ENCODE results near the gene TMED3. TPM values are rescaled to one million over a fixed set of nuclear protein-coding genes. Genes with fewer than 3 reads are reported as not detected.

TMED3 gene
- total RNA-seq, 1 experiment from 2014 or later = 164 TPM

DNA sequence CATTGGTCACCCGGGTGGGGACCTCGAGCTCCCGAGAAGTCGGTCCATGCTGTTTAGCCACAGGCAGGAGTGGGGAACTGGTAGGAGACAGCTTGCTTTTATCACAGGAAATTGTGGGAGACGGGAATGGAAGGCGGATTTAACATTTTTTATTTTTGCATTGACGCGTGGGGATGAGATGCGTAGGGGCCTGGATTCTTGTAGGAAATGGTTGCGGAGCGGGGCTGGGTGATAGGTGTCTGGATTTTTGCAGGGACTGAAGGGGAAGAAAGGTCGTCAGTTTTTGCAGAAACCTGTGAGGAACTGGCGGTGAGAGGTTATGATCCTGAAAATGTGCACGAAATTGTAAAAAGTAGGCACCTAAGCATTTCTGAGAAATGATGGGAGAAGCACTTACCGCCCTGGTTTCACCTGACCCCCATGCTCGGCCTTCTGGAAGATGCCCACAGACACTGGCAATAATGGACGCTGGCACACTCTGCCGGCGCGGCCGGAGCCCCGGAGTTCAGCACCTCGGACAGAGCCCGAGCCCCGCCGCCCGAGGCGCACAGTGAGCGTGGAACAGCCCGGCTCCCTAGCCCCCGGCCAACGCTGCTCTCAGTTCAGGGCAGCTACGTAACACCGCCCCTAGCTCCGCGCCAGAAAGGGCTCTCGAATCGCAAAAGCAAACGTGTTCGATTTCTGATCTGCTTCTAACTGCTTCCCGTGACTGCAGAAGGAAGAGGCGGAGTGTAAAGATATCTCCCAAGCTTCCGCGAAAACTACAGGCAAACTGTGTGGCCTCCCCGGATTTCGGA, 27.5 kb upstream of the TMED3 start:
- POLR2A ChIA-PET (ENCODE audit: unreplicated experiment) = no interaction called here
- no peaks in the 10 kb centered on the region for H4K20me1 ChIP-seq (ENCODE audit: low read length)
- no peak overlapping the region for H3K9ac ChIP-seq (ENCODE audit: low read length)
- H3K9me3 ChIP-seq (ENCODE audit: low read length) = no peaks in the 10 kb centered on the region
- intact Hi-C loops (cut with micrococcal nuclease) = no loop called here
- no peak overlapping the region for H3K4me2 ChIP-seq (ENCODE audit: low read length)
- DNase-seq (peak; percentile 22), ATAC-seq (no peak)
- no peaks in the 10 kb centered on the region for H3K4me1 ChIP-seq (ENCODE audit: insufficient read depth, low read length)
- BruUV-seq (replicated peaks) = no TSS peak
- no peak overlapping the region for H3K27ac ChIP-seq (ENCODE audit: low read length)
- no peaks in the 10 kb centered on the region for H3K79me2 ChIP-seq (ENCODE audit: low read length)
- no peaks in the 10 kb centered on the region for H3K36me3 ChIP-seq (ENCODE audit: low read depth, low read length)
- peaks cover 53% of the 10 kb centered on the region for H3K27me3 ChIP-seq (ENCODE audit: low read length)
- no peak overlapping the region for H2AFZ ChIP-seq (ENCODE audit: low read length)
- CTCF ChIA-PET = no interaction called here
- TF ChIP-seq EZH2phosphoT487 (IDR thresholded peaks at IDR 0.05; ENCODE audit: borderline replicate concordance, low read length) = no peak
- no peak for TF ChIP-seq EZH2 (IDR thresholded peaks at IDR 0.05; ENCODE audit: low read length, unreplicated experiment)
- TF ChIP-seq CTCF (conservative IDR thresholded peaks at IDR 0.05; ENCODE audit: low read depth, low read length) = no peak
- H3K9me2 ChIP-seq (replicated peaks; ENCODE audit: low read length) = no peaks in the 10 kb centered on the region
- H3K4me3 ChIP-seq (ENCODE audit: low read length) = no peak overlapping the region
- H3F3A ChIP-seq (ENCODE audit: low read length, unreplicated experiment) = no peaks in the 10 kb centered on the region

GRCh38 chr15:79290642-79291275, 20.2 kb upstream of the TMED3 start:
- Histone ChIP-seq H3K9me2 (replicated peaks; ENCODE audit: low read length) (no peaks in the 10 kb centered on the region), H2AFZ (ENCODE audit: low read length) (no peak overlapping the region), H3F3A (ENCODE audit: low read length, unreplicated experiment) (no peaks in the 10 kb centered on the region), H3K4me2 (ENCODE audit: low read length) (no peak overlapping the region), H3K79me2 (ENCODE audit: low read length) (no peaks in the 10 kb centered on the region), H3K4me1 (ENCODE audit: insufficient read depth, low read length) (no peaks in the 10 kb centered on the region), H3K9me3 (ENCODE audit: low read length) (no peaks in the 10 kb centered on the region), H3K9ac (ENCODE audit: low read length) (no peak overlapping the region), H3K36me3 (ENCODE audit: low read depth, low read length) (no peaks in the 10 kb centered on the region), H4K20me1 (ENCODE audit: low read length) (no peaks in the 10 kb centered on the region), H3K27ac (ENCODE audit: low read length) (no peak overlapping the region), H3K4me3 (ENCODE audit: low read length) (no peak overlapping the region), H3K27me3 (ENCODE audit: low read length) (peaks cover 42% of the 10 kb centered on the region)
- ATAC-seq (no peak; the same call in 1 of the 2 replicates), DNase-seq (peak; percentile 17)
- CTCF ChIA-PET = no interaction called here
- POLR2A ChIA-PET (ENCODE audit: unreplicated experiment) = no interaction called here
- TF ChIP-seq CTCF (conservative IDR thresholded peaks at IDR 0.05; ENCODE audit: low read depth, low read length) = no peak
- TF ChIP-seq EZH2 (IDR thresholded peaks at IDR 0.05; ENCODE audit: low read length, unreplicated experiment) = no peak
- no peak for TF ChIP-seq EZH2phosphoT487 (IDR thresholded peaks at IDR 0.05; ENCODE audit: borderline replicate concordance, low read length)
- no TSS peak for BruUV-seq (replicated peaks)
- intact Hi-C loops (cut with micrococcal nuclease) = no loop called here

DNA sequence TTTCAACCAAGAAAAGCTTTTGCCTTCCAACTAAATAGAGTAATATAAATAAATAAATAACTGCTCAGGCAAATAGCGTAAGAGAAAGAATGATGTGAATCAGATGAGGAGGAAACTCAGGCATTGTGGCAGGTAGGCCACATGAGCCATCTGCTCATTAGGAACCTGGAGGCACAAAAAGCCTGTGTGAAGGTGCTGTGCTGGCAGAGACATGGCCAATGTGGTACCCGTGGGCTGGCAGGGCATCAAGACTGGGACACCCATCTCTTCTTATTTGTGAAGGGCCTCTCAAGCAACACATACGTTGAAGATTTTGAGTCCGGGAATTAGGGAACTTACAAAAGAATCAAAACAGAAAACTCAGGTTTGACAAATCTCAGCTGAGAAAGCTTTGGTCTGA, 18.9 kb upstream of the TMED3 start:
- Histone ChIP-seq H3K9me3 (ENCODE audit: low read length) (no peaks in the 10 kb centered on the region), H3K36me3 (ENCODE audit: low read depth, low read length) (no peaks in the 10 kb centered on the region), H3K4me1 (ENCODE audit: insufficient read depth, low read length) (no peaks in the 10 kb centered on the region), H3K9ac (ENCODE audit: low read length) (no peak overlapping the region), H4K20me1 (ENCODE audit: low read length) (no peaks in the 10 kb centered on the region), H3K27me3 (ENCODE audit: low read length) (peaks cover 36% of the 10 kb centered on the region), H3K27ac (ENCODE audit: low read length) (no peak overlapping the region), H2AFZ (ENCODE audit: low read length) (no peak overlapping the region), H3K4me3 (ENCODE audit: low read length) (no peak overlapping the region), H3K9me2 (replicated peaks; ENCODE audit: low read length) (no peaks in the 10 kb centered on the region), H3K4me2 (ENCODE audit: low read length) (no peak overlapping the region), H3K79me2 (ENCODE audit: low read length) (no peaks in the 10 kb centered on the region), H3F3A (ENCODE audit: low read length, unreplicated experiment) (no peaks in the 10 kb centered on the region)
- CTCF ChIA-PET = no interaction called here
- intact Hi-C loops (cut with micrococcal nuclease) = no loop called here
- no TSS peak for BruUV-seq (replicated peaks)
- TF ChIP-seq CTCF (conservative IDR thresholded peaks at IDR 0.05; ENCODE audit: low read depth, low read length) = no peak
- no peak for TF ChIP-seq EZH2phosphoT487 (IDR thresholded peaks at IDR 0.05; ENCODE audit: borderline replicate concordance, low read length)
- TF ChIP-seq EZH2 (IDR thresholded peaks at IDR 0.05; ENCODE audit: low read length, unreplicated experiment) = no peak
- ATAC-seq (no peak), DNase-seq (no peak)
- POLR2A ChIA-PET (ENCODE audit: unreplicated experiment) = no interaction called here
